ENCODE results near the gene RAC2.

RAC2 gene

GRCh38 chr22:37262346-37262745, 18.3 kb upstream of the RAC2 start:
- H3K4me3 ChIP-seq (ENCODE audit: low read depth, low read length), result no peak overlapping the region
- no peak for TF ChIP-seq CTCF (IDR thresholded peaks at IDR 0.05; ENCODE audit: low read depth, low read length, missing control alignments)
- no peak for DNase-seq (ENCODE audit: low read depth)

- no peak for DNase-seq (ENCODE audit: low read depth)
- peak; percentile 96 for TF ChIP-seq CTCF (IDR thresholded peaks at IDR 0.05; ENCODE audit: low read depth, low read length, missing control alignments)
- no peak overlapping the region for H3K4me3 ChIP-seq (ENCODE audit: low read depth, low read length)
Measured at GRCh38 chr22:37260901-37261336, 16.9 kb upstream of the RAC2 start.

- TF ChIP-seq CTCF (IDR thresholded peaks at IDR 0.05; ENCODE audit: low read depth, low read length, missing control alignments), result no peak
- H3K4me3 ChIP-seq (ENCODE audit: low read depth, low read length), result no peak overlapping the region
- DNase-seq (ENCODE audit: low read depth), result no peak
Measured at GRCh38 chr22:37260155-37260795, 16.2 kb upstream of the RAC2 start.

- H3K4me3 ChIP-seq (ENCODE audit: low read depth, low read length), result no peak overlapping the region
- TF ChIP-seq CTCF (IDR thresholded peaks at IDR 0.05; ENCODE audit: low read depth, low read length, missing control alignments), result peak; percentile 53
- DNase-seq (ENCODE audit: low read depth), result no peak
Measured at GRCh38 chr22:37259540-37260029, 15.5 kb upstream of the RAC2 start.

- TF ChIP-seq CTCF (IDR thresholded peaks at IDR 0.05; ENCODE audit: low read depth, low read length, missing control alignments), result no peak
- no peak overlapping the region for H3K4me3 ChIP-seq (ENCODE audit: low read depth, low read length)
- DNase-seq (ENCODE audit: low read depth), result no peak
Measured at GRCh38 chr22:37258753-37259401, 14.8 kb upstream of the RAC2 start.

GRCh38 chr22:37258005-37258752, 14.1 kb upstream of the RAC2 start:
- TF ChIP-seq CTCF (IDR thresholded peaks at IDR 0.05; ENCODE audit: low read depth, low read length, missing control alignments), result no peak
- DNase-seq (ENCODE audit: low read depth), result no peak
- H3K4me3 ChIP-seq (ENCODE audit: low read depth, low read length), result no peak overlapping the region

Data from GM12864 (cell line).